Breast epithelium (tissue), 4 donors: Measurements from ENCODE around the gene COG2. TPM values are rescaled to one million over a fixed set of nuclear protein-coding genes. Genes with fewer than 3 reads are reported as not detected.

Source experiments
- DNase-seq, 2 donors: peaks; one replicate each; pipeline ENCODE4 v3.0.0-alpha.2; 2019; ENCODE audit warnings: low spot score in 2 of 2
- H3K27ac ChIP-seq, 2 donors: fragments of 200-600 bp; sonication (generic) in 1 of 2; one replicate each; pipeline ENCODE4 v1.5.1; 2016 to 2019; ENCODE audit warnings: mild to moderate bottlenecking in 1 of 2
- H3K27me3 ChIP-seq, 2 donors: fragments of 200-600 bp; sonication (generic) in 1 of 2; one replicate each; pipeline versions ENCODE4 v1.5.1 to v1.6.0; 2017 to 2019; ENCODE audit warnings: control low read depth in 1 of 2, mild to moderate bottlenecking in 1 of 2
- H3K36me3 ChIP-seq: fragments of 200-600 bp; one replicate; pipeline ENCODE4 v1.5.1; 2019
- H3K4me1 ChIP-seq, 2 donors: fragments of 200-600 bp; sonication (generic); one replicate each; pipeline ENCODE4 v1.5.1; 2016 to 2019; ENCODE audit warnings: control low read depth in 1 of 2
- H3K4me3 ChIP-seq, 3 donors: fragments of 200-600 bp; sonication (generic); 1 replicate in 2 of 3; 2 replicates in 1 of 3; pipeline ENCODE4 v1.5.1; 2016 to 2019; ENCODE audit warnings: mild to moderate bottlenecking in 3 of 3, moderate library complexity in 2 of 3
- H3K9me3 ChIP-seq, 2 donors: fragments of 200-600 bp; sonication (generic) in 1 of 2; one replicate each; pipeline ENCODE4 v1.5.1; 2016 to 2019; ENCODE audit warnings: control low read depth in 1 of 2
- POLR2A ChIP-seq: fragments of 450-650 bp; IDR thresholded peaks from one replicate; pipeline ENCODE4 v1.6.1; 2016; ENCODE audit warnings: antibody characterized with exemption, mild to moderate bottlenecking, moderate library complexity
- POLR2AphosphoS5 ChIP-seq, 3 donors: sonication (generic); formaldehyde crosslinking; IDR thresholded peaks; one replicate each; pipeline ENCODE4 v1.6.1; 2017; ENCODE audit warnings: antibody characterized with exemption in 3 of 3
- intact Hi-C: fragments of 100-400 bp; cut with DNase I; formaldehyde crosslinking; loops from one replicate; pipeline ENCODE4 v1.15.1; 2023; ENCODE audit warnings: low total_unique reads
- total RNA-seq, 3 donors: library from RNA; depleted of rRNA; stranded (reverse); fragments of >200 nt; gene quantifications; one replicate each; pipeline ENCODE4 v1.1.0, GENCODE V29; 2016
- TF ChIP-seq, protein P1 (sequence below), 3 donors: fragments of 450-650 bp; IDR thresholded peaks; one replicate each; pipeline ENCODE4 v1.5.1; 2016 to 2017; ENCODE audit warnings: antibody characterized with exemption in 3 of 3, mild to moderate bottlenecking in 3 of 3, moderate library complexity in 3 of 3

The COG2 gene
- total RNA-seq, 3 donors from 2014 or later, result 22.9 to 44.3 (median 33.4) TPM

GRCh38 chr1:230620649-230621323 lies 21.5 kb upstream of the COG2 start:
- Histone ChIP-seq H3K27ac (no peak overlapping the region), H3K4me3 (no peak overlapping the region), H3K9me3 (peaks cover 0 to 7% of the 10 kb centered on the region in 2 donors), H3K27me3 (no peaks in the 10 kb centered on the region), H3K4me1 (no peaks in the 10 kb centered on the region), H3K36me3 (no peaks in the 10 kb centered on the region)
- no peak for TF ChIP-seq POLR2AphosphoS5 (IDR thresholded peaks at IDR 0.05)
- TF ChIP-seq, protein P1, sequence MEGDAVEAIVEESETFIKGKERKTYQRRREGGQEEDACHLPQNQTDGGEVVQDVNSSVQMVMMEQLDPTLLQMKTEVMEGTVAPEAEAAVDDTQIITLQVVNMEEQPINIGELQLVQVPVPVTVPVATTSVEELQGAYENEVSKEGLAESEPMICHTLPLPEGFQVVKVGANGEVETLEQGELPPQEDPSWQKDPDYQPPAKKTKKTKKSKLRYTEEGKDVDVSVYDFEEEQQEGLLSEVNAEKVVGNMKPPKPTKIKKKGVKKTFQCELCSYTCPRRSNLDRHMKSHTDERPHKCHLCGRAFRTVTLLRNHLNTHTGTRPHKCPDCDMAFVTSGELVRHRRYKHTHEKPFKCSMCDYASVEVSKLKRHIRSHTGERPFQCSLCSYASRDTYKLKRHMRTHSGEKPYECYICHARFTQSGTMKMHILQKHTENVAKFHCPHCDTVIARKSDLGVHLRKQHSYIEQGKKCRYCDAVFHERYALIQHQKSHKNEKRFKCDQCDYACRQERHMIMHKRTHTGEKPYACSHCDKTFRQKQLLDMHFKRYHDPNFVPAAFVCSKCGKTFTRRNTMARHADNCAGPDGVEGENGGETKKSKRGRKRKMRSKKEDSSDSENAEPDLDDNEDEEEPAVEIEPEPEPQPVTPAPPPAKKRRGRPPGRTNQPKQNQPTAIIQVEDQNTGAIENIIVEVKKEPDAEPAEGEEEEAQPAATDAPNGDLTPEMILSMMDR (IDR thresholded peaks at IDR 0.05), result no peak
- TF ChIP-seq POLR2A, result no peak
- no peak for DNase-seq
- intact Hi-C loops, result loop anchor here (5.0 kb wide), 1 partner anchor 1473 kb away; no protein-coding TSS in a partner anchor

DNA sequence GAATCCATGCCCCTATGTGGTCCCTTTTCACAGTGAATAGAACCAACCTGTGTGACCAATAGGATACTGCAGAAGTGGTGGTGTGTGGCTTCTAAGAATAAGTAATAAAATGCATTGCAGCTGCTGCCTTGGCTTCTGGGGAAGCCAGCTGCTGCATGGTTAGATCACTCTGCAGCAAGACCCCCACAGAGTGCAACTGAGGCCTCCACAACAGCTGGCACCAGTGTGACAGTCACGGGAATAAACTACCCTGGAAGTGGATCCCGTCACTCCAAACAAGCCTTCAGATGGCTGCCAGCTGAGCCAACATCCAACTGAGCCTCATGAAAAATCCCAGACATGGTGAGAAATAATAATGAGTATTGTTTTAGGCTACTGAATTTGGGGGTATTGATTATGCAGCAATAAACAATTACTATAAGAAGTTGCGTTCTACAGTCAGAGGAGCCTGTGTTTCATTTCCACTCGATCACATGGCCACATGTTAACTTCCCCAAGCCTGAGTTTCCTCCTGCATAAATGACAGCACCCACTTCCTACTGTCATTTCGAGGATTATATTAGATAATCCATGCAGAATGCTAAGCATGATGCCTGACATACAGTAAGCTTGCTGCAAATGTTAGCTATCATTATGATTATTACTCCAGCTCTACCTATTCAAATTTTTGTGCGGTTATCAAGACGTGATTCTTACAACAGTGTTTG lies 20.8 kb upstream of the COG2 start:
- no peak overlapping the region for H3K27ac ChIP-seq
- intact Hi-C loops, result loop anchor here (5.0 kb wide), 1 partner anchor 1474 kb away; no protein-coding TSS in a partner anchor
- H3K36me3 ChIP-seq, result no peaks in the 10 kb centered on the region
- TF ChIP-seq POLR2A (no peak), POLR2AphosphoS5 (IDR thresholded peaks at IDR 0.05) (no peak)
- TF ChIP-seq, protein P1 (IDR thresholded peaks at IDR 0.05), result no peak
- no peak for DNase-seq
- H3K9me3 ChIP-seq, result peaks cover 0 to 7% of the 10 kb centered on the region in 2 donors
- H3K27me3 ChIP-seq, result no peaks in the 10 kb centered on the region
- no peaks in the 10 kb centered on the region for H3K4me1 ChIP-seq
- H3K4me3 ChIP-seq, result no peak overlapping the region

DNA sequence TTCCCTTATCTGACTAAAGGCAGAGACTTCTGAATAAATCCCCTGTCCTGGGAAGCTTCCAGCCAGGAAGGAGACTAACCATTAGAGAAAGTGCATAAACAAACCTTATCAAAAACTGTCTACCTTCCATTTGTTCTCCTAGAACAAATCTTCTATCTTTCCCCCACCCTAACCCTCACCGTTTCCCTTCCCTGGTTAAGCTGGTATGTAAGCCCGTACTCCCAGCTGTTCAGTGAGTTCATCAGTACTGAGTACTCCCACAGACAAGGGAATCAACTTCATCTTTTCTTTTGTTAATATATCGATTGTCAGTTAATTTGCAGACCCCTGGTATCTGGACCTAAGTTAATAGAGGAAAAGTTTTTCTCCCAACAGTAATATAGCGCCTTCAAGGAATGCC lies 20.1 kb upstream of the COG2 start:
- Histone ChIP-seq H3K36me3 (no peaks in the 10 kb centered on the region), H3K4me3 (no peak overlapping the region), H3K9me3 (peaks cover 0 to 7% of the 10 kb centered on the region in 2 donors), H3K4me1 (no peaks in the 10 kb centered on the region), H3K27ac (no peak overlapping the region), H3K27me3 (no peaks in the 10 kb centered on the region)
- intact Hi-C loops, result loop anchor here (5.0 kb wide), 1 partner anchor 1475 kb away; no protein-coding TSS in a partner anchor
- no peak for DNase-seq
- TF ChIP-seq, protein P1 (IDR thresholded peaks at IDR 0.05), result no peak
- no peak for TF ChIP-seq POLR2A
- TF ChIP-seq POLR2AphosphoS5 (IDR thresholded peaks at IDR 0.05), result no peak

DNA sequence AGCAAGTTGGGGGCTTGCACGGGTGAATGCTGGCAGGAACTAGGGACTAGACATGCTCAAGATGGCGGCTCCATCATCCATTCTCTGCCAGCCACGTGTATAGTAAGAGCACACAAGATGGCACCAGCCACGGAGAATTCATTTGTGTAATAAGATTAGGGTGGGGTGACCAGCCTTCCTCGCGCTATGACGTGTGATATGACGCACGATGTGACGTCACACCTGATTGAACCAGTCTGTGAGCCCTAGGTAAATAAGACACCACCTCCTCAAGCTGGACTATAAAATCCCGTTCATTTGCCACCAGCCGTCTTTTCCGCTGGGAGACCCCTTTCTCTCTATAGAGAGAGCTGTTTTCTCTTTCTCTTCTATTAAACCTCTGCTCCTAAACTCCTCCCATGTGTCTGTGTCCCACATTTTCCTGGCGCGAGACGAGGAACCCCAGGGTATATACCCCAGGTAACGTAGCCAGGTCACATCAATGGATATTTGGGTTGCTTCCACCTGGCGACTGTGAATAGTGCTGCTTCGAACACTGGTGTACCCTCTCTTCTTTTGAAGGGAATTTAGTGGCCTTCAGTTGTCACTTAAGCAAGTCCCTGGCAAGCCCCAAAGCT lies 18.1 kb upstream of the COG2 start:
- DNase-seq, result no peak
- TF ChIP-seq, protein P1 (IDR thresholded peaks at IDR 0.05), result no peak
- TF ChIP-seq POLR2A, result no peak
- H3K36me3 ChIP-seq, result no peaks in the 10 kb centered on the region
- no peak overlapping the region for H3K4me3 ChIP-seq
- no peaks in the 10 kb centered on the region for H3K27me3 ChIP-seq
- H3K9me3 ChIP-seq, result peaks cover 0 to 7% of the 10 kb centered on the region in 2 donors
- no peak overlapping the region for H3K27ac ChIP-seq
- intact Hi-C loops, result loop anchor here (5.0 kb wide), 1 partner anchor 1477 kb away; no protein-coding TSS in a partner anchor
- H3K4me1 ChIP-seq, result no peaks in the 10 kb centered on the region

GRCh38 chr1:230626232-230626631 lies 16.0 kb upstream of the COG2 start:
- Histone ChIP-seq H3K27ac (no peak overlapping the region), H3K4me1 (no peaks in the 10 kb centered on the region), H3K9me3 (no peaks in the 10 kb centered on the region), H3K27me3 (no peaks in the 10 kb centered on the region), H3K36me3 (no peaks in the 10 kb centered on the region), H3K4me3 (no peak overlapping the region)
- intact Hi-C loops, result no loop called here
- no peak for DNase-seq
- TF ChIP-seq, protein P1 (IDR thresholded peaks at IDR 0.05), result no peak
- TF ChIP-seq POLR2A (no peak), POLR2AphosphoS5 (IDR thresholded peaks at IDR 0.05) (no peak)
